GM19023 (cell line): Measurements from ENCODE around the gene ARFGEF3.
"Not testable (repeated sequence)": the region's sequence is repeated elsewhere in the genome, so short reads cannot be mapped to it uniquely, and the experiment has no call there.

Experiments
- ATAC-seq: cut with Tn5 transposase; IDR thresholded peaks from one replicate; pipeline ENCODE4 v1.9.1; 2021; ENCODE audit warnings: mild to moderate bottlenecking, moderate library complexity; ENCODE audit not compliant: unreplicated experiment

ARFGEF3 gene

DNA sequence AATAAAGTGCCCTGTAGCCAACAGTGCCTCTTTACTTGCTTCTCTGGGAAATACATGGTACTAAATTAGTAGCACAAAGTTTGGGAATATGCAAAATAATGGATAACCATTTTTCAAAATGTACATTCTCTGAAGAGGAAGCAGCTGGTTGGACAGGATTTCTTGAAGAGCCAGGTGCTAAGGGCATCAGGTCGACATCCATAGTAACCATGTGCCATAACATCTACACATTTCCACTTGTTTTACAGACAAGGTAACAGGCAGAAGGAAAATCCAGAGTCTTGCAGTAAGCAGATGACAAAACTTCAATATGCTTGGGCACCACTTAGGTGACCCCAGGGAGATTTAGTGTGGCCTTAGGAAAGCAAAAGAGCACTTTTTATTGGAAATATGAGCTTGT is 179.4 kb downstream of the ARFGEF3 start:
- no peak for ATAC-seq

DNA sequence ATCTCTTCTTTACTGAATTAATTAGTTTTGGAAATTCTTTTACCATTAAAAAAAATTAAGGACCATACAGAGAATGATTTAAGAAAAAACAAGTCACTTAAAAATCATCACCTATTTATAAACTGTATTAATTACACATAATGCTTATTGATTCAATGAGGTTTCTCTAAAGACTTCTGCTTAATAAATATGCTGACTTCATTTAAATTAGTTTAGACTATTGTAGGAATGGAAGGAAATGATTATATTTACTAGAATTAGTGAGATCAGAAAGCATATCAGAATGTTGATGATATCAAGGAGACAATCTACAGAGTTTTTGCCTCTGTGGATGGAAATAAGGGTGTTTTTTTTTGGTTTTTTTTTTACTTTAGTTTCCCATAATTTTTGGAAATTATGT is 181.4 kb downstream of the ARFGEF3 start:
- no peak for ATAC-seq

DNA sequence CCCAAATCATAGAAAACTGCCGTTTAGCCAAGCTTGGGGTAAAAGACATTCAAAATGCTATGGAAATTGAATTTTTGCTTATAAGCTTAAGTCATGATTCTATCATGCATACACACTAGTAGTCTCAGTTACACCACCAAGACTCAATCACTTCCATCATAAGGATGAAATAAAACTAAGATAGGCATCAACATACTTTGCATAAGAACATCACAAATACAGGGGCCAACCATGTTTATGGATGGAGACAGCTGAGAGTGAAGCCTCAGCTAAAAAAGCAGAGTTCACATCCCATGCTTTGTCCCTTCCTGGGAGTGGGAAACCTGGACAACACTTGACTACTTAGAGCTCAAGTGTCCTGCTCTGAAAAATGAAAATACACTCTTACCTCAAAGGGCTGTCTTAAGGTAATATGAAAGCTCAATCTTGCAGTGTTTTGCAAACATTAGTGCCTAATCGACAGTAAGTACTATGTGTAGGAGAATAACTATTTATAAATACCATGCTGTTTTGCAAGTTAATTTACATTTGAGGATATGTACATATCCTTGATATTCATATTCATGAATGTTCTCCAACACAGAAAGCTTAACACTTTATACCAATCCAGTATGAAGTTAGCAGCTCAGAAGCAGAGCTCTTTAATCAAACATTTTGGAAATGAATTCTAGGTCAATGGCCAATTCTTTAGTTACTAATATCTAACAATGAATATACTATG is 184.0 kb downstream of the ARFGEF3 start:
- ATAC-seq = no peak

DNA sequence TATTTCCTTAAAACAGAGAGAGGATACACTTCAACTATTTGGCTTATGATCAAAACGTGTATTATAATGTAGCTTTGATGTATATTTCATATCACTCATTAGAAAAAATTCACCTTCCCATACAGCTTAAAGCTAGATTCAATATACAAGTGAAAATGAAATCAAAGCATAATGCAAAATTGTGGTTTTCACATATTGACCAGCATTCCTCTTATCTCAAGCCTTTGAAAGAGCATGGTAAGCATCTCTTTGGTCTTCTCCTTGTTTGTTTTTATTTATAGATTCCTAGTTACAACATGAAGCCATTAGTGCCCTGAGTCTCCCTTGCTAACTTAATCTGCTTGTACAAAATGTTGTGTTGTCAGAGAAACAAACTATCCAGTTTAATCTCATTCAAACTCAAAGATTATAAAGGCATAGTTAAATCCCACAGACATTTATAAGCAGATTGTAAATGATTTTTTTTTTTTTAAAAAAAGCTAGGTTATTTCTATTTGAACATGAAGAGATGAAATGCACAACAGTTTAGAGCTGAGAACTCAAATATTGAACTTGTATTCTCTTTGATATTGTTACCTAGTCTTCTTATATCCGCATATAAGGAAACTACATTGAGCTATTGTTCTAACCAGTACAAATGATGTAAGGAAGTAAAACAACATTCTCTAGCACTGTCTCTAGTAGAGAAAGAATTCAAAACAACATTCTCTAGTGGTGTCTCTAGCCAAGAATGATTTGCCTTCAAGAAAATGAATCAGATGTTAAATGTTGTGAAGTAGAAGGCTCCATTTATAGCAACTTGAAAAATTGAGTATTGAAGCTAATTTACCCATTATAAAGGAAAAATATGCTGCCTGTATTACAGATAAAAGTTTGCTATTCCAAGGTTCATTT is 184.8 kb downstream of the ARFGEF3 start:
- ATAC-seq = no peak

DNA sequence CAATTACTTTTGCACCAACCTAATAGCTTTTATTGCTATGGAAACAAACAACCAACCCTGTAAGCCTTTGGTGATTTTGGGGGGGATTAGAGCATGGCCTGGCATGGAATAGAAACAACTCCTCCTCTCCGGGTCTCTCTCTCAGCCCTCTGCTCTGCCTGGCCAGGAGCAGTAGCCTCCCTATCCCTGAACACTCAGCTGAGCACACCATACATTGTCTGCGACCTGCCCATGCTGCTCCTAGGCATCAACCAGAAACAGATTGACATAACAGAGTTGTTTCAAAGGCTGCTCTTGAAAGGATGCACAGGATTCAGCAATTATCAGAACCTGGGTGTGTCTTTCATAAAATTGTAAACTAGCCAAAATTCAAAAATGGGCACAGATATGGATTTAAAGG is 186.1 kb downstream of the ARFGEF3 start:
- ATAC-seq = no peak

DNA sequence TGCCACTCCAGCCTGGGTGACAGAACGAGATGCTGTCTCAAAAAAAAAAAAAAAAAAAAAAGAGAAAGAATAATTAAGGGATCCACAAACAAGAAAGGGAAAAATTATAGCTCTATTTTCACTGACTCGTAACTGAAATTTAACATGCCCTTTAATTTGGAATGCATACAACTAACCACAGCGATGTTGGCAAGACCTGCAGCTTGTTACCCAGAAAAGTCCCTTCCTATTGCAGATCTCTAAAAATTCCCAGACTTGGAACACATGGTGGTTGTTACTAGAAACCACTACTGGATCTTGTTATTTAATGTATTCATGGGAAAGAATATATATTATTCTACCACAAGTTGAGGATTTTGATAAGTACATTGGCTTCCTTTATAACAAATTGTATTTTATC is 188.2 kb downstream of the ARFGEF3 start:
- ATAC-seq = no peak

DNA sequence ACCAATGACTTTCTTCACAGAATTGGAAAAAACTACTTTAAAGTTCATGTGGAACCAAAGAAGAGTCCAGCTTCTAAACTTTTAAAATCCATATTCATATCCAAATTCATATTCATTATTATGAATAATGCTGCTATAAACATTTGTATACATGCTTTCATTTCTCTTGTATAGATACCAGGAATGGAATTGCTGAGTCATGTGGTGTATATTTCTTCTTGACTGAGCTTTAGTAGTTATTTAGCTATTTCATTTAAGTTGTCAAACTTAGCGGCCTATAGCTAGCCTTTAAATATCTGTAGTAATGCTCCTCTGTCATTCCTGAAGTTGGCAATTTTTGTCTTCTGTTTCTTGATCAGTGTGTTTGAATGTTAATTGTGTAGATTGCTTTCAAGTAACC is 196.2 kb downstream of the ARFGEF3 start:
- ATAC-seq = no peak

DNA sequence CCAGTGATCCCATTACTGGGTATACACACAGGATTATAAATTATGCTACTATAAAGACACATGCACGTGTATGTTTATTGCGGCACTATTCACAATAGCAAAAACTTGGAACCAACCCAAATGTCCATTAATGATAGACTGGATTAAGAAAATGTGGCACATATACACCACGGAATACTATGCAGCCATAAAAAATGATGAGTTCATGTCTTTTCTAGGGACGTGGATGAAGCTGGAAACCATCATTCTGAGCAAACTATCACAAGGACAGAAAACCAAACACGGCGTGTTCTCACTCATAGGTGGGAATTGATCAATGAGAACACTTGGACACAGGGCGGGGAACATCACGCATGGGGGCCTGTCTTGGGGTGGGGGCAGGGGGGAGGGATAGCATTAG is 206.9 kb downstream of the ARFGEF3 start:
- not testable (repeated sequence) for ATAC-seq

DNA sequence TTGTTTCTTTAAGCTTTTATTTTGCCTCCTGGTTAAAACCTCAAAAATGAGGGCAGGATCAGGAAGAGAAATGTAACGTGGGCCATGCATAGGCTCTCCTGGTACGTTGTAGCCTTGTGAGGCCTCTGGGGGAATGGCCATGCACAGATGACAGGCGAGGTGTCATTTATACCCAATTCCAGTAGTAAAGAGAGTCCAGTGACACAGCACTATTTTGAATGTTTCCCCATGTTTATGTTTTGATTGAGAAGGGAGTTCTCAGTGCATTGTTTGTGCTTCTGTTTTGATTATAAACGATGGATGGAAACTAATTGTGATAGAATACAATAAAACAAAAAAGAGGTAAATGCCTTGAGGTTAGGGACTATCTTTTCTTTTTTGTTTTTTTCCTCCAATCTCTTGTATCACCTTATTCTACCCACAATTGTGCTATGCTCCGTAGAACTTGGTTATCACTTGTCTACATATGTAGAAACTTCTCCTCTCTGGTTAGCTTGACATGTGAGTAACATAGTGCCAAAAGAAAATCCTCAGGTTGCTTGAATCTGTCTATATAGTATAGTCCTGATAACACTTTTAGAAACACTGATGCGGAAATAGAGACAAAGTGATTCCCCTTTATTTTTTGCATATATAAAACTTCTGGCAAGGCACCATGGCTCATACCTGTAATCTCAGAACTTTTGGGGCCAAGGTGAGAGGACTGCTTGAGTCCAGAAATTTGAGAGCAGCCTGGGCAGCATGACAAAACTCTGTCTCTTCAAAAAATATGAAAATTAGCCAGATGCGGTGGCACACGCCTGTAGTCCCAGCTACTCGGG is 209.1 kb downstream of the ARFGEF3 start:
- ATAC-seq = no peak

DNA sequence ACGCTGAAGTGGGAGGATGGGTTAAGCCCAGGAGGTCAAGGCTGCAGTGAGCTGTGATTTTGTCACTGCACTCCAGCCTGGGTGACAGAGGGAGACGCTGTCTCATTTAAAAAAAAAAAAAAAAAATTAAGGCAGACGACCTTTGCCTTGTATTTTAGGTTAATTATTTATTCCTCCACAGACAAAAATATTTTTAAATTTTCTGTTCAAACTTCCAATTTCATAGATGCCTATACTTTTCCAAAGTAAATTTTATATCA is 209.6 kb downstream of the ARFGEF3 start:
- no peak for ATAC-seq

DNA sequence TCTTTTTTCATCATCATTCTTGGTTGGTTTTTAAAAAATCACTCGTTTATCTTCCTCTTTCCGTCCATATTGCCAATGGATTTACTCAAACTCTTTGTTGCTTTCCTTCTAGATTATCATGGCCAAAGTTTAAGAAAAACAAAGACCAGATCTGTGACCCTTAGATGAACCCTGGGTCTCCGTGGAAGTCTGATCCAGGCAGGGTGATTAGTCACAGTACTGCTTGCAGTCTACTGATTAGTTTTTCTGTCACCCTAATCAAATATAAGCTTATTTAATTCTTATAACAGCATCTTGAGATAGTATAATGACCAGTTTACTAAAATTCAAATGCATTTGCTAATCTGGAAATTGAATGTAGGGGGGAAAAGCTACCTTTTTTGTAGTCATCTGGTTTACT is 210.0 kb downstream of the ARFGEF3 start:
- ATAC-seq = no peak

DNA sequence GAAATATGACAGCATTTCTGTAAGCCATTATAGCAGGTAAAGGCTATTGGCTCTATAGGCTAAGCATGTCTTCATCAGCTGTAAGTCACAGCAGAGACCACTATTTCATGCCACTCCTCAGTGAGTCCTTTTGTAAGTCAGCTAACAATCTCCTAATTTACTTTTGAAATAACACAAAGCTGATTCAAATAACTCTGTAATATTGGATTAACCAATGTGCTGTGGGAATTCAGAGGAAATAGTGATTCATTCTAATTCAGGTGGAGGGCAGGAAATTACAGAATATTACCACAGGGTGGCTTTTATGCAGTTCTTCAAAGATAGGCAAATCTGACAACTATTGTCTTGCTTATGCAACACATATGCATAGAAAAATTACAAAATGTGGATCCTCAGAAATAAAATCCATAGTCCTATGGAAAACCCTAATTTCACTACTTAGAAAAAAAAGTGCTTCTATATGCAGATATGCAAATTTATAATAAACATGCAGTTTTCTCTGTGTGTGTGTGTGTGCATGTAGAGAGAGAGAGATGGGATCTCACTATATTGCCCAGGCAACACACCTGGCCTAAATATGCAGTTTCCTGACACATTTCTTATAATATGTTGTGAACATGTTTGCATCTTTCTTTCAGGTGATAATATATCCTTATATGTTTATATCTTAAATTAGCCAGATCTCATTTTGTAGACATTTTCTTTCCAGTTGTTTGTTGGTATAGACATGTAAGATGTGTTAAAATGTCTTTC is 211.1 kb downstream of the ARFGEF3 start:
- no peak for ATAC-seq

DNA sequence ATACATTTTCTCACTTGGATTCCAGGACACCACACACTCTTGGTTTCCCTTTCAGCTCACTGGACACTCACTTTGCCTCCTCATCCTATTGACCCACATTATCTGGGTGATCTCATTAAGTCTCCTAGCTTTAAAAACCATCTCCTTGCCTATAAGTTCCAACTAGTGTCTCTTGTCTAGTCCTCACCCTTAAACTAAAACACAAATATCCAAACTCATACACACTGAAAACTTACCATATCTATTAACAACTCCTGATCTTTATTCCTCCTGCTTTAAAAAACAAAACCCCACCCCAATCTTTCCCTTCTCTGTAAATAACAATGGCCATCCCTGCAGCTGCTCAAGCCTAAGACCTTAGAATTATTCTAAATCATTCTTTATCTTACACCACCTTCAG is 212.5 kb downstream of the ARFGEF3 start:
- ATAC-seq = no peak

DNA sequence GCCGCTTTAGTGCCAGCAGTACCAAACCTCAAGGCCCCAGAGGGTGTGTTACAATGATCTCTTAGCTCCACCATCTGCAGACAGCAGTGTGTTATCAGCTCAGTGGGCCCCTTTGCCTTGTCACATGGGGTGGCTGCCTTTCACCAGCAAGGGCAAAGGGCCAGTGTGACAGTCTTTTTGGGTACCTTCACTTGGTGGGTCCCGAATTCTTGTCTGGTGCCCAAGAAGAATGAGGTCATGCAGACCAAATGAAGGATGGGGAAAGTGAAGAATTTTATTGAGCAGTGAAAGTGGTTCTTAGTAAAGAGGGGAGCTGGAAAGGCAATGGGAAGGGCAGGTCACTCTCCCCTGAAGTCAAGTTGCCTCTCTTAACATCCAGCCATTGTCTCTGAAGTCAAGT is 213.1 kb downstream of the ARFGEF3 start:
- no peak for ATAC-seq

DNA sequence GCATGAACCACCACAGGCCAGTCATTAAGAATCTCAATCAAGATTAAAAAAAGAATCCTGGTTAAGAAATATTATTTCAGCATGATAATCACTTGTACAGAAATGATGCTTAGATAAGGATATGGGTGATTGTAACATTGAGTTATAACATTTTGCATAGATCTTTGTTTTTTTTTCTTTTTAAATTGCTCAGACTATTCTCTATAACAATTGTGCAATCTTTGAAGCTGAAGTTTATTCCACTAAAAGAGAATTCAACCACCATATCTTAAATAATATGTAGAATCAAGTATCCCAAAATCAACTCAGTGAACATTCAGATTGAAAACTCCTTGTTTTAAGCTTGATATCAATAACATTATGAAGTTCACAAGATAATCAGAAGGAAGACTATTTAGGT is 215.3 kb downstream of the ARFGEF3 start:
- no peak for ATAC-seq

DNA sequence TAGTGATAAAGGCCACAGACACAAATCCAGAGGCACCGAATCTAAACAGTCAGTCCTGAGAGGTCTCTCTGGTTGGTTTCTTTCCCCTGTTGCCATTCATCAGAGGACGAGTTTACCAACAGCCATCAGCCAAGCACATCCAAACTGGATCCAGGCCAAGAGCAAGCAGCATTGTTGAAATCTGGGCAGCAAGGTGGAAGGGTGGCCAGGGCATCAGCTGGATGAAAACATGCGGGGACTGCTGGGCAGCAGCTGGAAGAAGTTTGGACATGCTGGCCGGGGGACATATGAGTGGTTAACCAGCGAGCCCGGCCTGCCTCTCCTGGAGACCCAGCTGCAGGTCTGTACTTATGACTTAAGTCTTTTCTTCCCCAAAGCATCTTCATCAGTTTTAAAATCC is 216.1 kb downstream of the ARFGEF3 start, which contains the start of gene SMIM28:
TSS of gene SMIM28 (plus strand) at position 62 of the 400 bp plus-strand sequence. CDS start at position 230, 168 bp downstream.
- no peak for ATAC-seq

DNA sequence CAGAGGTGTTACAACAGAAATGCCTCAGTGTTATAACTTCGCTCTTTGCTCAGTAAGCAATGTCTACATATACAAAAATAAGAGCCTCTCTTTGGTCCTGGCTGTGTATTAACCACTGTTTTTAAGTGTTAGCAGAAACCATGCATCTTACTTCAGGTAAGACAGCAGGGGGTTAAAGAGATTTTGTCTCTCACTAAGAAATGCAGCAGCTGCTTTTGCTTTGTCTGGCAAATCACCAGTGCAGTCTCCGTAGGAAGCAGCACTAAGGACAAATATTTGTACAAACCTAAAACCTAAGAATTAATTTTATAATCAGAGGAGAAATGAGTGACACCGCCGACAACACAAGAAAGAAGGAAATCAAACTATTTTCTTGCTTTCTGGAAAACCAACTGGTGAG is 216.7 kb downstream of the ARFGEF3 start:
- no peak for ATAC-seq

DNA sequence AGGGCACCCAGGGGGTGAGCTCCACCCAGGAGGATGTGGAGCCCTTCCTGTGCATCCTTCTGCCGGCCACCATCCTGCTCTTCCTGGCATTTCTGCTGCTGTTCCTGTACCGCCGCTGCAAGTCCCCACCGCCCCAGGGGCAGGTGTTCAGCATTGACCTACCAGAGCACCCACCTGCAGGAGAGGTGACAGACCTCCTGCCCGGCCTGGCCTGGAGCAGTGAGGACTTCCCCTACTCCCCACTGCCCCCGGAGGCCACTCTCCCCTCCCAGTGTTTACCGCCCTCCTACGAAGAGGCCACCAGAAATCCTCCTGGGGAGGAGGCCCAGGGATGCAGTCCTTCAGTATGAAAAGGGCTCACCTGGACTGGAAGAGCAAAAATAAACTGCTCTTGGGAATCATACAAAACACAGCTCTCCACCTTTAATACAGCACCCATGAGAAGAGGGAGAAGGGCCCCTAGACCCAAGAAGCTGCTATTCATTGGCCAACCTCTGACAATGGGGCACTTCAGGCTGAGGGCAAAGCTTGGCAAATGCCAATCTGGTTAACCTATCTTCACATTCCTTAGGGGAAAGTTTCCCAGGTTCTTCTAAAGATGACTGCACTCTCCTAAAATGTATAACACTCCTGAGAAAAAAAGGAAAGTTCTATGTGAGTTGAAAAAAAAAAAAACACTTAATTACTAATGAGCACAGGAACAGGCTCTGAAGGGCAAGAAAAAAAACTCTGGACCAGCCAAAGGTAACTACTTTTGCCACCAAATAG is 220.9 kb downstream of the ARFGEF3 start:
- ATAC-seq = no peak

DNA sequence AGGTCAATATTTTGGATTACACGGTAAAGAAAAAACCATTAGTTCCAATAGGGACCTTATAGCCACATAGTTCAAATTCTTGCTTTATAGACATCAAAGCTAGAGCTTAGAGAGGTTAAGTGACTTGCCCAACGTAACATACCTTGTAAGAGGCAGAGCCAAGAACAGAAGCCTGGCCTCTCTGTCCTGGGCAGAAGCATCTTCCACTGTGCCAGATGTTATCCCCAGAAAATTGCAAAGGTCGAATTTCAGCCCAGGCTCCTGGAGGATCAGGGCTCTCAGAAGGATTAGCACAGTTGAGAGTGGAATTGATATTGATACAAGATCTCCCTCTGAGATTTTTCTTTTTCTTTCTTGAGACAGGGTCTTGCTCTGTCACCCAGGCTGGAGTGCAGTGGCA is 222.0 kb downstream of the ARFGEF3 start:
- ATAC-seq = no peak

DNA sequence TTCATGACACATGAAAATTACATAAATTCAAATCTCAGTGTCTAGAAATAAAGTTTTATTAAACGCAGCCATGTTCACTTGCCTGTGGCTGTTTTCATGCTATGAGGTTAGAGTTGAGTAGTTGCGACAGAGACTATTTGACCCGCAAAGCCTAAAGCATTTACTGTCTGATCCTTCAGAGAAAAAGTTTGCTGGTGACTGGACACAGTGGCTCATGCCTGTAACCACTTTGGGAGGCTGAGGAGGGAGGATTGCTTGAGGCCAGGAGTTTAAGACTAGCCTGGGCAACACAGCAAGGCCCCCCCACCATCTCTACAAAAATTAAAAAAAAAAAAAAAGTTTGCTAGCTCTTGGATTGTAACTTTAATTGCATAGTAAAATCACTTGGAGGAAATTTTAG is 225.2 kb downstream of the ARFGEF3 start:
- no peak for ATAC-seq
